GM19452 (cell line): Measurements from ENCODE around the gene CARMIL1.

Experiments used
- ATAC-seq: cut with Tn5 transposase; IDR thresholded peaks from one replicate; pipeline ENCODE4 v1.9.1; 2021; ENCODE audit not compliant: unreplicated experiment

The CARMIL1 gene

GRCh38 chr6:25465941-25466340, 186.8 kb downstream of the CARMIL1 start:
- ATAC-seq, result no peak

GRCh38 chr6:25468881-25469280, 189.7 kb downstream of the CARMIL1 start:
- no peak for ATAC-seq

- ATAC-seq, result no peak
These were observed 190.7 kb downstream of the CARMIL1 start for GRCh38 chr6:25469797-25470388.

GRCh38 chr6:25472306-25472705, 193.1 kb downstream of the CARMIL1 start:
- ATAC-seq, result no peak

- ATAC-seq, result no peak
These were observed 193.7 kb downstream of the CARMIL1 start for GRCh38 chr6:25472906-25473305.

- ATAC-seq, result no peak
These were observed 194.3 kb downstream of the CARMIL1 start for GRCh38 chr6:25473447-25473846.

GRCh38 chr6:25476126-25476525, 197.0 kb downstream of the CARMIL1 start:
- ATAC-seq, result no peak

GRCh38 chr6:25477006-25477590, 197.9 kb downstream of the CARMIL1 start:
- ATAC-seq, result no peak

- ATAC-seq, result no peak
These were observed 199.8 kb downstream of the CARMIL1 start for GRCh38 chr6:25478973-25479372.

GRCh38 chr6:25481267-25481666, 202.1 kb downstream of the CARMIL1 start:
- ATAC-seq, result no peak

GRCh38 chr6:25482996-25483395, 203.8 kb downstream of the CARMIL1 start:
- no peak for ATAC-seq

- no peak for ATAC-seq
These were observed 204.8 kb downstream of the CARMIL1 start for GRCh38 chr6:25483943-25484342.

- ATAC-seq, result no peak
These were observed 205.7 kb downstream of the CARMIL1 start for GRCh38 chr6:25484900-25485299.

- ATAC-seq, result no peak
These were observed 206.8 kb downstream of the CARMIL1 start for GRCh38 chr6:25485821-25486534.

GRCh38 chr6:25486550-25486949, 207.4 kb downstream of the CARMIL1 start:
- no peak for ATAC-seq

GRCh38 chr6:25487012-25487411, 207.8 kb downstream of the CARMIL1 start:
- ATAC-seq, result no peak

GRCh38 chr6:25488156-25488555, 209.0 kb downstream of the CARMIL1 start:
- ATAC-seq, result no peak

GRCh38 chr6:25489399-25489798, 210.2 kb downstream of the CARMIL1 start:
- ATAC-seq, result no peak

- peak; percentile 84 for ATAC-seq
These were observed 211.0 kb downstream of the CARMIL1 start for GRCh38 chr6:25490018-25490801.

GRCh38 chr6:25492951-25493350, 213.8 kb downstream of the CARMIL1 start:
- no peak for ATAC-seq

GRCh38 chr6:25494469-25494868, 215.3 kb downstream of the CARMIL1 start:
- no peak for ATAC-seq
